ENCODE results near the gene TMEM106B.
"Not testable (repeated sequence)": the region's sequence is repeated elsewhere in the genome, so short reads cannot be mapped to it uniquely, and the experiment has no call there.

TMEM106B gene

GRCh38 chr7:12211054-12211710 is at the start of gene TMEM106B:
Gene TMEM106B, plus strand, starts transcription at chr7:12211294. Its CDS starts 3,517 bp downstream, at chr7:12214811.
- peak; percentile 93 for DNase-seq (ENCODE audit: low read depth)

DNA sequence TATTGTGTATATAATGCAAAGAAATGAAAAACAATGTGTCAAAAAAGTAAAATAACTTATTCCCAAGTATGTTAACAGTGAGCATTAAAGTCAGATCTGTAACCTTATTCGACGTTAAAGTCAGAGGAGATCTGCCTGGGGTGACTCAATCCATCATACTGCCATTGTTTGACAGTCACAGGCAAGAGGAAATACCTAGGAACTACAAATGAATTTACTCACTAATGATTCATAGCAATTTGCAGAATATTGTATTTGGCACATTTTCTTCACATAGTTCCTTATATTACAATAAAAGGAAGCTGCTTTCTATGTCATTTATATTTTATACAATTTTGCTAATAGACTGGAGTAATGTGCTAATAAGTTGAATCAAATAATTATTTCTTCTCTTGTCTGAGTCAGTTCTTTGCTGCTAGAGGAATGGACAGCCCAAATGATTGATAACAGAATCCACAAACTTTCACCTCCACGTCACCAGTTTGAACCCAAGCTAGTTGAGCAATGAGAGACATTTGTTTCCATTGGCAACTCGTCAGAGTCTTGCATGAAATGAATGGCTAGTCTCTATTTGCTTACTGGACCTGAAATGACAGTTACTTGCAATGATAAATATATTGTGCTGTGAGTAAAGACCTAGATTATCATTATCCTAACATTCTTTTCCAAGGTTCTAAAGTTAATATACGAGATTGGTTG is 48.5 kb upstream of the TMEM106B start:
- DNase-seq (ENCODE audit: low read depth), result no peak

- not testable (repeated sequence) for DNase-seq (ENCODE audit: low read depth)
Measured at GRCh38 chr7:12168065-12168464, 43.0 kb upstream of the TMEM106B start.

- not testable (repeated sequence) for DNase-seq (ENCODE audit: low read depth)
Measured at GRCh38 chr7:12169981-12170820, 40.9 kb upstream of the TMEM106B start.

- no peak for DNase-seq (ENCODE audit: low read depth)
Measured at GRCh38 chr7:12173671-12174070, 37.4 kb upstream of the TMEM106B start.

DNA sequence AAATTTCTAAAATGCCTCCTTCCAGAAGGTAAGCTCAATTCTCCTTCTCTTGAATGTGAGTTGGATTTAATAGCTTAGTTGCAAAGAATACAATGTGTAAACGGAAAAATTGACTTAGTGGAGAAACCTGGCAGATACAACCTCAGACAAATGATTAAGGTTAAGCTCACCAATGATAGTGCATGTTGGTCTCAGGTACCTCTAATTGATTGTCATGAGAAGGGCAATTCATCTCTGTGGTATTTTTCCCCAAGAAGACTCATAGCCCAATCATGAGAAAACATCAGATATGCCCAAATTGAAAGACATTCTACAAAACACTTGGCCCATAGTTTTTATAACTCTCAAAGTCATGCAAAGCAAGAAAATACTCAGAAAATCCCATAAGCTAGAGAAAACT is 36.2 kb upstream of the TMEM106B start:
- no peak for DNase-seq (ENCODE audit: low read depth)

DNA sequence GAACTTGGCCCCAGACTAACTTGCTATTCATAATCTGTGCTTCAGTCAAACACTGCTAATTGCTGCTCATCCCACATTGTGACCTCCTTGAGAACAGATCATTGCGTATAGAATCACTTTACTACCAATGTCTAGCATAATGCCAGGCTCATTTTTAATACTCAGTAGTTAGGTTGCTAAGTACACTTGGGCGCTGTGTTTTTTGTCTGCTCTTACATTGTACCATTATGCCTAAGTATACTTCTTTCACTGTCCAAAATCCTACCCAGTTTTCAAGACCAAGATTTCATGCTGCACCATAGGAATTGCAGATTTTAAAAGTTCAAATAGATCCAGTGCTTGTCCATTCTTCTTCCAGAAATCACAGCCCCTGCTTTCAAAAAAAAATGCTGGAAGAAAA is 32.8 kb upstream of the TMEM106B start:
- no peak for DNase-seq (ENCODE audit: low read depth)

- DNase-seq (ENCODE audit: low read depth), result no peak
Measured at GRCh38 chr7:12194426-12194825, 16.7 kb upstream of the TMEM106B start.

- DNase-seq (ENCODE audit: low read depth), result no peak
Measured at GRCh38 chr7:12196386-12196785, 14.7 kb upstream of the TMEM106B start.

DNA sequence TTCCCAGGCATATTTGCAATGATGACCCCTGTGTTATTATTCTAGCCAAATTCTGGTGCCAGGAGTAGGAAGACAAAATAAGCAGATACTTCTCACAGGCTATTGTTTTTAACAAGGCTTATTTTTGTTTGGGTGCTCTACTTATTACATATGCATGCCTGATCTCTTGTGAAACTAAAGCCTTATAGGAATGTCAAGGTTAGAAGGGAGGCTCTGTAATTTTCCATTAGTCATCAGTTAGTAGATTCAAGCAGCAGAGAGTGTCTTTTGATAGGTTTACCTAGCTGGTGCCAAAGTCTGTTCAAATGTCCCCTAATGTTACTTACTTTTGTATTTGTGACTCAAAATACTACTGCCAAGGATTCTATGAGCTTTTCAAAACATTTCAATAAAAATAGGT is 11.7 kb upstream of the TMEM106B start:
- no peak for DNase-seq (ENCODE audit: low read depth)

DNA sequence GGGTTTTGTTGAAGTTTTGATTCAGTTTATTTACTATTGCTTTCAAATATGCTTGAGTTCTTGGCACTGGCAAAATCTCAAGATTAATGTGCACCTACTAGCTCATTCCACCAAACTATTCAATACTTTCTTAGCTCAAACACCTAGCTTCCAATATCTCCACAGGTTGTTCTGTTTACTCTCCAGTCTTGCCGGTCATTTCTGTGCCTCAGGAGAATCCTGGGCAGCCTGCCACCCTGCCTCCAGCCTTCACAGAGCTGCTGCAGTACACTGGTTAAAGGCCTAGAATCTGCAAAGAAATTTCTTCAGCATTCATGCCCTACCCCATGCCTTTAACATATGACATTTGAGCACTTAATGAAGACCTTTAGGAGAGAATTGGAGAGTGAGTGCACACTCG is 4.0 kb upstream of the TMEM106B start:
- DNase-seq (ENCODE audit: low read depth), result no peak

DNA sequence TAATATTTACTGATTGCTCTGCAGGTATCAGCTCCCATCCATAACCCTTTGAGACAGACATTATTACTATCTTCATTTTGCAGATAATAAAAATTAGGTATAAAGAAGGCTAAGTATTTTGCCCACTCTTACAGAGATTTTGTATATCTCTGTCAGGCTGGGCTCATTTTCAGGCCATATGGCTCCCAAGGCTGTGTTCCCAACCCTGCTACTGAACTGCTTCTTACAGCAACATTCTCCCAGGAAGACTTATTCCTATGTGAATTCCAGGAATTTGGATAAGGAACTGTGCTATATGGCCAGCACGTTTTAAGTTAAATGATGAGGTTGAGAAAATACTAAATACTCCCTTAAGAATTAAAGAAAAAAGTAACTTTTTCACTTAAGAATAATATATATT is 1.9 kb upstream of the TMEM106B start:
- no peak for DNase-seq (ENCODE audit: low read depth)

- no peak for DNase-seq (ENCODE audit: low read depth)
Measured at GRCh38 chr7:12210179-12211053, 678 bp upstream of the TMEM106B start.

GRCh38 chr7:12211711-12212485 is 804 bp downstream of the TMEM106B start:
- no peak for DNase-seq (ENCODE audit: low read depth)

DNA sequence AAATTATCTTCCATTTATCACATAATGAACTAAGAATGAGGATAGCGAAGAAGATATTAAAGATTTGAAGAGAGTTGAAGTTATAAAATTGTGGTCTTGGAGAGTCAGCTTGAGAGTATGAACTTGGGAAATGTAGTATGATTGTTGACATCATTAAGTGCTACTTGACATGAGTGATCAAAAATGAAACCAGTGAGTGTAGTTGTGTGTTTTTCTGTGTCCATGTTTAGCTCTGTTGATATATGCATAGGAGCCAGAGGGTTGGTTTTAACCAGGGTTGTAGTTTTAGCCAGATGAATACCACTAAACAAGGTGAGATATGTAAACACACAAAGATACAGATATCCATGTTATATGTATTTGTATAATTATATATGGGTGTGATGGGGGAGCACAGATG is 6.2 kb downstream of the TMEM106B start:
- DNase-seq (ENCODE audit: low read depth), result no peak

DNA sequence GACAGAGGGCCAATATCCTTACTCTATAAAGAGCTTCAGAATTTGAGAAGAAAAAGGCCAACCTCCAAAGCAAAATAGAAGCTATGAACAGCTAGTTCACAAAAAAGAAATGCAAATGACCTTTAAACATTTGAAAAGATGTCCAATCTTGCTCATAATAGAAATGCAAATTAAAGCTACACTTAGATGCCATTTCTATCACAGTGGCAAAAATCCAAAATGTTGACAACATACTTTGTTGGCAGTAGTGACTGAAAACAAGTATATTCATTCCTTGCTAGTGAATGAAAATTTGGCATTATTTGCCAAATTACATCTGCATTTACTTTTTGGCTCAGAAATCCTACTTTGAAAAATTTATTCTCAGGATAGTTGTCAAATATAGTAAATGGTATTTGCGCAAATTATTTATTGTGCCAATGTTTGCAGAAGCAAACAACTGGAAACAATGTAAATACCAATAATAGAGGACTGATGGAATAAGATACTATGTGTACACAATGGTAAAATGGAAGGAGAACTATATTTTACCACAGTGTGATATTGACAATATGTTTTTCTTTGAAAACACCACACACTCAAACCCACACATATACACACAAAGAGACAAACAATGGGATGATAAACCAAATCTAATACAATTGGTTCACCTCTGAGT is 9.4 kb downstream of the TMEM106B start:
- no peak for DNase-seq (ENCODE audit: low read depth)

GRCh38 chr7:12221414-12221813 is 10.3 kb downstream of the TMEM106B start:
- DNase-seq (ENCODE audit: low read depth), result no peak

- DNase-seq (ENCODE audit: low read depth), result no peak
Measured at GRCh38 chr7:12222889-12223579, 11.9 kb downstream of the TMEM106B start.

DNA sequence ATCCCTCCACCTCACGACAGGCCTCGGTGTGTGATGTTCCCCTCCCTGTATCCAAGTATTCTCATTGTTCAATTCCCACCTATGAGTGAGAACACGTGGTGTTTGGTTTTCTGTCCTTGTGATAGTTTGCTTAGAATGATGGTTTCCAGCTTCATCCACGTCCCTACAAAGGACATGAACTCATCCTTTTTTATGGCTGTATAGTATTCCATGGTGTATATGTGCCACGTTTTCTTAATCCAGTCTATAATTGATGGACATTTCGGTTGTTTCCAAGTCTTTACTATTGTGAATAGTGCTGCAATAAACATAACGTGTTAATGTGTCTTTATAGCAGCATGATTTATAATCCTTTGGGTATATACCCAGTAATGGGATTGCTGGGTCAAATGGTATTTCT is 13.9 kb downstream of the TMEM106B start:
- DNase-seq (ENCODE audit: low read depth), result not testable (repeated sequence)

DNA sequence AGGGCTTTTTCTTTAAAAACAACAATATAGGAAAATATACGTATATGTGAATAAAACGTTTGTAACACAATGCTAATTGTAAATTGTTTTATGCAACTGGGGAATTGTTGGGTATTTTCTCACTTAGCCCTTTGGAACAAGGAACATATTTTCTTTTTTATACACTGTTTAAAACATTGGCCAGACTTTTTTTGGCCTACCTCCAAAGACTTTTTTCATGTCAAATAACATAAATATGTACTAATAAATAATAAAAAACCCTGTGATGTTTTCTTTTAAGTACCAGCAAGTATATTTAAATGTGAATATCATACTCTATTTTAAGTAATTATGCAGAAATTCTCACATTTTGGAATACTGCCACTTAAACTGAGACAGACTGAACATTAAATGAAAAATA is 15.7 kb downstream of the TMEM106B start:
- no peak for DNase-seq (ENCODE audit: low read depth)

Measured in stimulated activated CD8-positive, alpha-beta memory T cell treated with anti-CD3 and anti-CD28 coated beads, Interleukin-7, amount 100 ng/mL, for 24 hours (primary cell).